Measurements from ENCODE around the gene POLR2L. TPM values are rescaled to one million over a fixed set of nuclear protein-coding genes. Genes with fewer than 3 reads are reported as not detected.

Gene POLR2L
- total RNA-seq, 3 donors from 2014 or later (not counting 1 experiment from before 2014, with no cell fraction given): 48.2 to 63.8 (median 61.2) TPM

DNA sequence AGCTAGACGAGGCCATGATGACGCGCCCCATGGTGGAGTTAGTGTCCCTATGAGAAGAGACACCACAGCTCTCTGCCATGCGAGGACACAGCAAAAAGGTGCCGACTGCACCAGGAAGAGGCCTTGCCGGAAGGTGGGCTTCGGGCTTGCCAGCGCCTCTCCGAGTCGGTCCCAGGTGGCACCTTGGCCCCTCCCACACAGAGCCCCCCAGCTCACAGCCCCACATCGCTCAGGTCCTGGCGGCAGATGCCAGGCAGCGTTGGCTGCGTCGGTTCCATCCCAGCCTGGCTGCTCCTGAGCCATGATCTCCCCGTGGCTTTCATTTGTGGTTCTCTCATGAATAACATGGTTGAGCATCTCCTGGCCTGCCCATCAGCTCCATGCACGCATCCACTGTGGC is 44.2 kb upstream of the POLR2L start:
- Mint-ChIP-seq H3K36me3 (no peaks in the 10 kb centered on the region), H3K27ac (no peak overlapping the region), H3K9me3 (no peaks in the 10 kb centered on the region), H3K27me3 (ENCODE audit: low read depth in 2 of 2) (no peaks in the 10 kb centered on the region), H3K4me1 (peaks cover 0 to 8% of the 10 kb centered on the region in 2 donors), H3K4me3 (no peak overlapping the region)
- Histone ChIP-seq H3K9me3 (ENCODE audit: control insufficient read depth, insufficient read depth, low read length) (no peaks in the 10 kb centered on the region), H3K27ac (ENCODE audit: low read length) (no peak overlapping the region), H3K4me1 (ENCODE audit: control insufficient read depth, insufficient read depth, low read length) (no peaks in the 10 kb centered on the region), H3K27me3 (ENCODE audit: control insufficient read depth, insufficient read depth, low read length) (no peaks in the 10 kb centered on the region), H3K36me3 (ENCODE audit: control insufficient read depth, insufficient read depth, low read length) (no peaks in the 10 kb centered on the region), H3K4me3 (ENCODE audit: low read length) (no peak overlapping the region)
- DNase-seq: no peak
- no peak for ATAC-seq
- intact Hi-C loops (cut with micrococcal nuclease): no loop called here
- 98% methylated on average over 17 of the region's 17 CpGs for WGBS (ENCODE audit: insufficient coverage)
- no peak for TF ChIP-seq CTCF (IDR thresholded peaks at IDR 0.05)

- DNase-seq (no peak), ATAC-seq (no peak)
- Histone ChIP-seq H3K9me3 (ENCODE audit: control insufficient read depth, insufficient read depth, low read length) (no peaks in the 10 kb centered on the region), H3K4me3 (ENCODE audit: low read length) (no peak overlapping the region), H3K27me3 (ENCODE audit: control insufficient read depth, insufficient read depth, low read length) (no peaks in the 10 kb centered on the region), H3K27ac (ENCODE audit: low read length) (no peak overlapping the region), H3K4me1 (ENCODE audit: control insufficient read depth, insufficient read depth, low read length) (no peaks in the 10 kb centered on the region), H3K36me3 (ENCODE audit: control insufficient read depth, insufficient read depth, low read length) (peaks cover 4% of the 10 kb centered on the region)
- no peak for TF ChIP-seq CTCF (IDR thresholded peaks at IDR 0.05)
- WGBS (ENCODE audit: insufficient coverage): 91% methylated on average over 16 of the region's 16 CpGs
- peaks cover 0 to 4% of the 10 kb centered on the region in 2 donors for H3K4me1 Mint-ChIP-seq
- H3K36me3 Mint-ChIP-seq: no peaks in the 10 kb centered on the region
- intact Hi-C loops (cut with micrococcal nuclease): no loop called here
- no peak overlapping the region for H3K27ac Mint-ChIP-seq
- no peak overlapping the region for H3K4me3 Mint-ChIP-seq
- no peaks in the 10 kb centered on the region for H3K27me3 Mint-ChIP-seq (ENCODE audit: low read depth in 2 of 2)
- H3K9me3 Mint-ChIP-seq: no peaks in the 10 kb centered on the region
Observed at GRCh38 chr11:884578-885070, 42.3 kb upstream of the POLR2L start.

- Histone ChIP-seq H3K9me3 (ENCODE audit: control insufficient read depth, insufficient read depth, low read length) (no peaks in the 10 kb centered on the region), H3K4me3 (ENCODE audit: low read length) (no peak overlapping the region), H3K4me1 (ENCODE audit: control insufficient read depth, insufficient read depth, low read length) (no peaks in the 10 kb centered on the region), H3K27ac (ENCODE audit: low read length) (no peak overlapping the region), H3K36me3 (ENCODE audit: control insufficient read depth, insufficient read depth, low read length) (peaks cover 4% of the 10 kb centered on the region), H3K27me3 (ENCODE audit: control insufficient read depth, insufficient read depth, low read length) (no peaks in the 10 kb centered on the region)
- DNase-seq: no peak
- no peak for TF ChIP-seq CTCF (IDR thresholded peaks at IDR 0.05)
- no peaks in the 10 kb centered on the region for H3K27me3 Mint-ChIP-seq (ENCODE audit: low read depth in 2 of 2)
- H3K4me3 Mint-ChIP-seq: no peak overlapping the region
- intact Hi-C loops (cut with micrococcal nuclease): no loop called here
- peaks cover 0 to 4% of the 10 kb centered on the region in 2 donors for H3K4me1 Mint-ChIP-seq
- no peaks in the 10 kb centered on the region for H3K9me3 Mint-ChIP-seq
- ATAC-seq: no peak
- no peak overlapping the region for H3K27ac Mint-ChIP-seq
- no peaks in the 10 kb centered on the region for H3K36me3 Mint-ChIP-seq
- WGBS (ENCODE audit: insufficient coverage): 93% methylated on average over 10 of the region's 10 CpGs
Observed at GRCh38 chr11:883527-883926, 41.2 kb upstream of the POLR2L start.

DNA sequence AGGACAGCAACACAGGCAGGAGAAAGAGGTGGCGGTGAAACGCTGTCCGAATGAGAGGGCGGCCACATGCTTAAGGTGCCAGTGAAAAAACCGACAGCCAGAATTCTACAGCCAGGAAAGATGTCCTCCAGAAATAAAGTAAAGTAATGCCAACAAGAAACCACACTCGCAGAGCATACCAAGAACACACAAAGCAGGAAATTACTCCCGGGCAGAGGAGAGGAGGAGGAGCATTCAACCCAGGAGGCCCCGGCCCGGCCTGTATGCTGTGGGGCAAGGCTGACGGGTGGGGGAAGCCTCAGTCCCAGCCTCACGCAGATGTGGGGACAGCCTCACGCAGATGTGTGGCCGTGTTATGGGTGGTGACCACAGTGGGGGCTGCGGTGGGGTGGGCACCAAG is 40.3 kb upstream of the POLR2L start:
- no peak overlapping the region for H3K4me3 ChIP-seq (ENCODE audit: low read length)
- Mint-ChIP-seq H3K4me1 (peaks cover 0 to 4% of the 10 kb centered on the region in 2 donors), H3K27me3 (ENCODE audit: low read depth in 2 of 2) (no peaks in the 10 kb centered on the region), H3K27ac (no peak overlapping the region), H3K36me3 (no peaks in the 10 kb centered on the region), H3K9me3 (no peaks in the 10 kb centered on the region), H3K4me3 (no peak overlapping the region)
- no peaks in the 10 kb centered on the region for H3K27me3 ChIP-seq (ENCODE audit: control insufficient read depth, insufficient read depth, low read length)
- peaks cover 4% of the 10 kb centered on the region for H3K36me3 ChIP-seq (ENCODE audit: control insufficient read depth, insufficient read depth, low read length)
- no peaks in the 10 kb centered on the region for H3K4me1 ChIP-seq (ENCODE audit: control insufficient read depth, insufficient read depth, low read length)
- DNase-seq (no peak), ATAC-seq (no peak)
- intact Hi-C loops (cut with micrococcal nuclease): no loop called here
- 85% methylated on average over 14 of the region's 14 CpGs for WGBS (ENCODE audit: insufficient coverage)
- H3K9me3 ChIP-seq (ENCODE audit: control insufficient read depth, insufficient read depth, low read length): no peaks in the 10 kb centered on the region
- no peak overlapping the region for H3K27ac ChIP-seq (ENCODE audit: low read length)
- TF ChIP-seq CTCF (IDR thresholded peaks at IDR 0.05): no peak

All from natural killer cell (primary cell).